ENCODE results near the gene FAM171A2. TPM values are rescaled to one million over a fixed set of nuclear protein-coding genes. Genes with fewer than 3 reads are reported as not detected.
"Not testable (repeated sequence)": the region's sequence is repeated elsewhere in the genome, so short reads cannot be mapped to it uniquely, and the experiment has no call there.

FAM171A2 gene
- polyA plus RNA-seq (2012; ENCODE audit: insufficient read depth, insufficient read length) = 14.3 TPM

GRCh38 chr17:44363613-44364159, at the start of gene FAM171A2:
TSS of gene FAM171A2 (minus strand) at chr17:44363853. CDS start at chr17:44363714, 139 bp downstream.
- DNase-seq (ENCODE audit: low read depth, low spot score) = no peak
- H3K4me3 ChIP-seq (ENCODE audit: low read length) = peak within 1 kb of the TSS; percentile 65

- DNase-seq (ENCODE audit: low read depth, low spot score) = no peak
- no peak overlapping the region for H3K4me3 ChIP-seq (ENCODE audit: low read length)
Observed at GRCh38 chr17:44409309-44410028, 45.8 kb upstream of the FAM171A2 start.

DNA sequence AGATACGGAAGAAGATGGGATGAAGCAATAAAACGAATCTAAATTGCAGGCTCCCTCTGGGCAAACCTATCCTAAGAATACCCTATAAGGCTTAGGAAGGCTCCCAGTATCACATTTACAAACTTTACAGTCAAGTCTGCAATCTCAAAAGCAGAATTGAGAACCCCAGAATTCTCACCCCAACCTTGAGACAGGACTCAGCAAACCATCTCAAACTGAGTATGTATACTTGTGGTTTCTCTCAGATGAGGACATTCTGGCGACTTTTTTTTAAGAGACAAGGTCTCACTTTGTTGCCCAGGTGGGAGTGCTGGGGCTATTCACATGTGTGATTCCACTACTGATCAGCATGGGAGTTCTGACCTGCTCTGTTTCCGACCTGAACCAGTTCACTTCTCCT, 45.1 kb upstream of the FAM171A2 start:
- DNase-seq (ENCODE audit: low read depth, low spot score) = no peak
- H3K4me3 ChIP-seq (ENCODE audit: low read length) = no peak overlapping the region

DNA sequence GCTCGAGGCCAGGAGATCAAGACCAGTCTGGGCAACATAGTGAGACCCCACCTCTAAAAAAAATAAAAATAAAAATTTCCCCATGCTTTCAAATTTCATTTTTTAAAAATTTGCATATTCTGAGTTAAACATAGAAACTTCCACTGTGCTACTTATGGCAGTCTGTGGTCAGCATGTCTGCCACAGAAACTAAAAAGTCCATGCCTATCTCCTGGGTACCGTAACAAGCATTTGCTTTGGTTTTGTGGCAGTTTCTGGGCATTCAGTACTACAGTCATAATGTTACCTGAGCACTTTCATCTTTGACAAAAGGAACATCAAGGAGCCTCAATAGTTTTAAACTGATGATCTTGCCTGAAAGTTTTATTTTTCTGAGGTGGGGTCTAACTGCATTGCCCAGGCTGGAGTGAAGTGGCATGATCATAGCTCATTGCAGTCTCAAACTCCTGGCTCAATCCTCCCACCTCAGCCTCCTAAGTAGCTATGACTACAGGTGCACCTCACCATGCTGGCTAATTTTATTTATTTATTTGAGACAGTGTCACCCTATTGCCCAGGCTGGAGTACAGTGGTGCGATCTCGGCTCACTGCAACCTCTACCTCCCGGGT, 39.0 kb upstream of the FAM171A2 start:
- no peak for DNase-seq (ENCODE audit: low read depth, low spot score)
- no peak overlapping the region for H3K4me3 ChIP-seq (ENCODE audit: low read length)

DNA sequence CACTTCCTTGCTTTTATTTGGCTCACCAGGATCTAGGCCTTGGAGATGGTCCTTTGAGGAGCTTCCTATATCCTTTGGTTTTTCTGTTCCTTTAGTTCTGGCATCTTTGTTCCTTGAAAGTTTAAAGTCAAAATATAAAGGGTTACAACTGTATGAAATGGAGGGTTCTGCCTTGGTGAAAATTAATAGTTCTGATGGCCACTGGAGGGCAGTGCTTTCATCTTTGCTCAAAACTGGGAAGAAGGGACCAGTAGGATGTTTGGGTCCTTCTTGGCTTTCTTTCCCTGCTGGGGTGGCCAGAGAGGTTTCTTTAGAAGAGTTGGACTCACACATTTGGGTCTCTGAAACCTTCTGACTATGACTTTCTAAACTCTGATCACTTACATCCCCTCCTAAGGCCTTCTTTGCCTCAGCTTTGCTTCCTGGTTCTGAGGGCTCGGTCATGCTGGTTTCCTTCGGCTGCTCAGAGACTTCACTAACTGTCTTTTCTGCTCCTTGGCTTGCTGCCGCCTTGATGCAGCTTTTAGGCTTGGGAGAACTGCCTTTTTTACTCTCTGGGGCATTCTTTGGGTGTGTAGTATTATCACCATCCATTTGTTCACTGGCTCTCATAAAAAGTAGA, 36.7 kb upstream of the FAM171A2 start:
- no peak overlapping the region for H3K4me3 ChIP-seq (ENCODE audit: low read length)
- DNase-seq (ENCODE audit: low read depth, low spot score) = no peak

DNA sequence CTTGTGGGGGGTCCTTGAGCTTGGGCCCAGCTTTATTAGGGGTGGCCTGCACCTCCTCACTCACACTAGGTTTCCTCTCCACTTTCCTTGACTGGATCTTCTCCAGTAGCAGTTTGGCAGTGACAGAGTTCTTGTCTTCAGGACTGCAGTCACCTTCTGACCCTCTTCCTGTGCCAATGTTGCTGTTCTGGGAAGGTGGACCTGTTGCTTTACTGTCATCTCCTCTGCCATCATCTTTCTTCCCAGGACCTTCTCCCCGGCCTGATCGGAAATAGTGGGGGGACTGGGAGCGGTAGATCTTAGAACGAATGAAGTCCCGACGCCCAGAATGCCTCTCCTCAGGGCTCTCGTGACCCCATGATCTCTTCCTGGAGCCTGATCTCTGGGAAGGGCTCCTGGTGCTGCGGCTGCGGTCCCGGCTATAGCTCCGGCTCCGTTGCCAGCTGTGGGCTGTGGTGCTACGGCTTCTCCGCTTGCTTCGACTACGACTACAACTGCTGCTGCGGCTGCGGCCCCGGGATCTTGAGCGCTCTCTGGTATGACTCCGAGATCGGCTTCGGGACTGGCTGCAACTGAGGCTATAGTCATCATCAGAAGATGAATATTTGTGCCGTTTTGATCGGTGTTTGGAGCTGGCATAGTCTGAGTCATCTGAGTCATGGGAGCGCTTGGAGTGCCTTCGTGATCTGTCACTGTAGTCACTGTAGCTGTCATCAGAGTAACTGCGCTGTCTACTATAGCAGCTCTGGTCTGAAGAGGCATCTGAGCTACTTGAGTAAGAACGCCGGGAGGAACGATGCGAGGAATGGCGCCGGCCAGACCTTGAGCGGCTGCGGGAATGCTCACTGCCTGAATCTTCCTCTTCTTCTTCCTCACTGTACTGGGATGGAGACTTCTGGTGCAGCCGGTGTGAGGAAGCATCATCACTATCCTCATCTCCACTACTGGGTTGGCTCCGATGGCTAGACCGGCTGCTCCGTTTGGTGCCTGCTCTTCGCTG, 35.3 kb upstream of the FAM171A2 start:
- no peak overlapping the region for H3K4me3 ChIP-seq (ENCODE audit: low read length)
- DNase-seq (ENCODE audit: low read depth, low spot score) = no peak

- H3K4me3 ChIP-seq (ENCODE audit: low read length) = no peak overlapping the region
- no peak for DNase-seq (ENCODE audit: low read depth, low spot score)
Observed at GRCh38 chr17:44397479-44398440, 34.1 kb upstream of the FAM171A2 start.

DNA sequence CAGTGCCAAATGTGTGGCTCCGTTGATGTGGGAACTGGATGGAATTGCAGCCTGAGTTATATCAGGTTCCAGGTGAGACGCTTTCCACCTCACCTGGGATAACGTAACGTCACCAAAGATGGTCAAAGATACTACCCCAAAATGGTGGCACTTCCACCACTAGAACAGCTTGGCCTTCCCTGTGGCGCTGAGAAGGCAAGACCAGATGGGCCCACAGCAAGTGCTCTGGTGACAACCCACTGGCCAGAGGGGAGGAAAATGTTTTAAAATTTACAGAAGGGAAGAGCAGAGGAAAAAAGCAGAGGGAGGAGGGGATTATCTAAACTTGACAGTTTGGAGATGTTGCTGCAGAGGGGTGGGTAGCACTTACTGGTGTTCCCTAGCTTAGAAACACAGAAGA, 33.3 kb upstream of the FAM171A2 start:
- H3K4me3 ChIP-seq (ENCODE audit: low read length) = no peak overlapping the region
- DNase-seq (ENCODE audit: low read depth, low spot score) = no peak

- H3K4me3 ChIP-seq (ENCODE audit: low read length) = no peak overlapping the region
- DNase-seq (ENCODE audit: low read depth, low spot score) = no peak
Observed at GRCh38 chr17:44394833-44395232, 31.2 kb upstream of the FAM171A2 start.

- not testable (repeated sequence) for DNase-seq (ENCODE audit: low read depth, low spot score); H3K4me3 ChIP-seq (ENCODE audit: low read length)
Observed at GRCh38 chr17:44394112-44394511, 30.5 kb upstream of the FAM171A2 start.

GRCh38 chr17:44390250-44390870, 26.7 kb upstream of the FAM171A2 start:
- DNase-seq (ENCODE audit: low read depth, low spot score) = no peak
- H3K4me3 ChIP-seq (ENCODE audit: low read length) = no peak overlapping the region

DNA sequence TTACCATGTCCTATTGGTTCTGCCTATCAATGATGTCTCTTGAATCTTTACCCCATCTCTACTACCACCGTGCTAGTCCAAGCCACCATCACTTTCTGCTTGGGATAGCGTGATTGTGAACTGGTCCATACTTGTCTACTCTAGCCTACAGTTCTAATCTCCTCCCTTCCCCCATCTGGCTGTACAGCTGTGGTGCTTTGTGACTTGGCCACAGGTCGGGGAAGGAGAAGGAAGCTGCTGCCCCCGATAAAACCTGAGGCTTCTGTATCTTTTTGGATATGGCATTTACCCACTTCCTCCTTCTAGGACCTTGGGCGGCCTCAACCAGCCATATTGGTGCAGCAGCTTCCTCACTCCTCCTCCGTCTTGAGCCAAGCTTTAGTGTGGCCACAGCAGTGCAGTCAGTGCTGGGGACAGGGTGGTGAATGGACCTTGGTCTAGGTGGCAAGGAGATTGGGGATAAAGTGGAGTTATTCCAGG, 26.1 kb upstream of the FAM171A2 start:
- peak; percentile 38 for DNase-seq (ENCODE audit: low read depth, low spot score)
- H3K4me3 ChIP-seq (ENCODE audit: low read length) = no peak overlapping the region

GRCh38 chr17:44389281-44389680, 25.6 kb upstream of the FAM171A2 start, which contains the start of gene ITGA2B:
TSS of gene ITGA2B (minus strand) at chr17:44389649. CDS start at chr17:44389473, 176 bp downstream.
- DNase-seq (ENCODE audit: low read depth, low spot score) = no peak
- H3K4me3 ChIP-seq (ENCODE audit: low read length) = no peak within 1 kb of the TSS

DNA sequence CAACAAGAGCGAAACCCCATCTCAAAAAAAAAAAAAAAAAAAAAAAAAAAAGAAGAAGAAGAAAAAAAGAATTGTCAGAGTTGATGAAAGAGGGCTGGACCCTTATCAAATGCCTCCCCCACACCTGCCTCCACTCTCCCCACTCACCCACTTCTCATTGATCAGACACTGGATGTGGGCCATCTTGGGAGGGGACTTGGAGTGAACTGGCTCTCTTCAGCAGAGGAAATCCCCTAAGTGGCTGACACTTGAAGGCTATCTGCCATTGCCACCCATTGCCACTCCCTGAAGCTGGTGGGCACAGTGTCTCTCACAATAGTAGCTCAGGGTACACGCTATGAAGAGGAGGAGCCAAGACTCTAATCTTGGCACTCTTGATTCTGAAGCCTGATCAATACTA, 24.2 kb upstream of the FAM171A2 start:
- DNase-seq (ENCODE audit: low read depth, low spot score) = no peak
- H3K4me3 ChIP-seq (ENCODE audit: low read length) = no peak overlapping the region

DNA sequence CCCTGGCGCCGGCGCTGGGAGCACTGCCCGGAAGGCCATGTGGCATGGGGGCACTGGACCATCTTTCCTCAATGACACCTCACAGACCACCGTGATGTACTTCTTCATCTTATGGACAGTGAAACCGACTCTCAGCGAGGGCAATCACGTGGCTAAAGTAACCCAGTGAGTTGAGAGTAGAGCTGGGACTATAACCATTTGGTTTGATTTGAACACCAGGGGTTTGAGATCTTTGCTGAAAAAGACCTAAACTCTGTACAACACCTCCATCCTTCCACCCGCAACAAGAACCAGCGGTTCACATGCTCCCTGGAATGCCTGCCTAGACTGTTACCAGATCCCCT, 22.5 kb upstream of the FAM171A2 start:
- DNase-seq (ENCODE audit: low read depth, low spot score) = no peak
- no peak overlapping the region; the same call in 1 of the 2 replicates for H3K4me3 ChIP-seq (ENCODE audit: low read length)

DNA sequence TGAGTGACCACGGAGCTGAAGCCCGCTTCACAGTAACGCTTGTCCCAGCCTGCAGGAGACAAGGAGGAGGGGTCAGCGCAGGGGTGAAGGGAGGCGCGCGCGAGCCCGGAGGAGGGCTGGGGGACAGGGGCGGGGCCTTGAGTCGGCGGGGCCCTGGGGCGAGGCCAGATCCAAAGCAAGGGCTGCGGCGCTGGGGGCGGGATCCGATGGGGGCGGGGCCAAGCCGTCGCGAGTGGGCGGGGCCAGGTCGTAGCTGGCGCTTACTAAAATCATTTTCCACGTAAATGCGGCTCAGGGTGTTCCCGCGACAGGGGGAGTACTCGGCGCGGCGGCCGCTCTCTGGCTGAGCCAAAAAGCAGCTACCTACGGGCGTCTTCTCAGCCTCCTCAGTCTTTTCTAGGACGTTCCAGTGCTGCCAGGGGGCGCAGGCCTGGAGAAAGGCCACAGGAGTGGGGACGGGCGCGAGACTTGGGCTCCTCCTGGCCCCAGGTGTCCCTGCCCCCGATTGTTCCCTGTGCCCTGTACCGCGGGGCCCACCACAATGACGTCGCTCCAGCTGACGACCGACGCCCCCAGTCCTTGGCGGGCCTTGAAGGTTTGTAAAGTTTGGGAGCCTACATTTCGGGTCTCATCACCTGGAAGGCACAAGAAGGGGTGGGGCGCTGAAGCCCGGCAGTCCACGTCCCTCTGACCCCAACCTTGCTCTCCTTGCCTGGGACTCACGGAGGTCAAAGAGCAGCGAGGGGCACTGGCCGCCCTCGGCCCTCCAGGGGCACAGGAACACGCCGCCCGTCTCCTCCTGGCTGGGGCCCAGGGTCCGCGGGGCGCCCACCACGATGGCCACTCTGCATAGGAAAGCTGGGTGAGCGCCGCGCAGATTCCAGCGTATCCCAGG, 21.9 kb upstream of the FAM171A2 start:
- peak overlapping the region; percentile 61 for H3K4me3 ChIP-seq (ENCODE audit: low read length)
- DNase-seq (ENCODE audit: low read depth, low spot score) = peak; percentile 76
